ENCODE results near the gene CYP2F1. TPM values are rescaled to one million over a fixed set of nuclear protein-coding genes. Genes with fewer than 3 reads are reported as not detected.
"Not testable (repeated sequence)": the region's sequence is repeated elsewhere in the genome, so short reads cannot be mapped to it uniquely, and the experiment has no call there.

The CYP2F1 gene
- total RNA-seq, 1 donor from 2014 or later = not detected

- Mint-ChIP-seq H3K4me3 (ENCODE audit: low read depth) (no peak overlapping the region), H3K27me3 (ENCODE audit: low read depth) (peaks cover 5% of the 10 kb centered on the region), H3K9me3 (no peaks in the 10 kb centered on the region), H3K4me1 (ENCODE audit: low read depth) (no peaks in the 10 kb centered on the region), H3K36me3 (ENCODE audit: low read depth) (no peaks in the 10 kb centered on the region), H3K27ac (no peak overlapping the region)
- no peak for DNase-seq (ENCODE audit: low spot score)
- intact Hi-C loops (cut with micrococcal nuclease) = no loop called here
These were observed 2.9 kb upstream of the CYP2F1 start for GRCh38 chr19:41111296-41111695.

GRCh38 chr19:41111750-41112295, 2.4 kb upstream of the CYP2F1 start:
- Mint-ChIP-seq H3K36me3 (ENCODE audit: low read depth) (no peaks in the 10 kb centered on the region), H3K27ac (no peak overlapping the region), H3K4me3 (ENCODE audit: low read depth) (no peak overlapping the region), H3K9me3 (no peaks in the 10 kb centered on the region), H3K27me3 (ENCODE audit: low read depth) (peaks cover 5% of the 10 kb centered on the region), H3K4me1 (ENCODE audit: low read depth) (no peaks in the 10 kb centered on the region)
- intact Hi-C loops (cut with micrococcal nuclease) = no loop called here
- DNase-seq (ENCODE audit: low spot score) = no peak

- intact Hi-C loops (cut with micrococcal nuclease) = no loop called here
- DNase-seq (ENCODE audit: low spot score) = no peak
- H3K36me3 Mint-ChIP-seq (ENCODE audit: low read depth) = no peaks in the 10 kb centered on the region
- no peaks in the 10 kb centered on the region for H3K4me1 Mint-ChIP-seq (ENCODE audit: low read depth)
- H3K4me3 Mint-ChIP-seq (ENCODE audit: low read depth) = no peak overlapping the region
- H3K9me3 Mint-ChIP-seq = no peaks in the 10 kb centered on the region
- H3K27ac Mint-ChIP-seq = no peak overlapping the region
- peaks cover 8% of the 10 kb centered on the region for H3K27me3 Mint-ChIP-seq (ENCODE audit: low read depth)
These were observed 1.4 kb upstream of the CYP2F1 start for GRCh38 chr19:41112728-41113290.

- H3K9me3 Mint-ChIP-seq = no peaks in the 10 kb centered on the region
- H3K36me3 Mint-ChIP-seq (ENCODE audit: low read depth) = no peaks in the 10 kb centered on the region
- no peak for DNase-seq (ENCODE audit: low spot score)
- no peak overlapping the region for H3K27ac Mint-ChIP-seq
- no peak overlapping the region for H3K4me3 Mint-ChIP-seq (ENCODE audit: low read depth)
- peaks cover 10% of the 10 kb centered on the region for H3K27me3 Mint-ChIP-seq (ENCODE audit: low read depth)
- H3K4me1 Mint-ChIP-seq (ENCODE audit: low read depth) = peaks cover 6% of the 10 kb centered on the region
- intact Hi-C loops (cut with micrococcal nuclease) = no loop called here
These were observed 2.0 kb downstream of the CYP2F1 start for GRCh38 chr19:41116261-41116660.

GRCh38 chr19:41120929-41121911, 7.0 kb downstream of the CYP2F1 start:
- intact Hi-C loops (cut with micrococcal nuclease); H3K27ac Mint-ChIP-seq; H3K36me3 Mint-ChIP-seq (ENCODE audit: low read depth); H3K4me3 Mint-ChIP-seq (ENCODE audit: low read depth); H3K4me1 Mint-ChIP-seq (ENCODE audit: low read depth); H3K9me3 Mint-ChIP-seq; H3K27me3 Mint-ChIP-seq (ENCODE audit: low read depth): not testable (repeated sequence)
- peak; percentile 73 for DNase-seq (ENCODE audit: low spot score)

- H3K4me3 Mint-ChIP-seq (ENCODE audit: low read depth); DNase-seq (ENCODE audit: low spot score); H3K36me3 Mint-ChIP-seq (ENCODE audit: low read depth); H3K9me3 Mint-ChIP-seq; H3K27me3 Mint-ChIP-seq (ENCODE audit: low read depth); H3K27ac Mint-ChIP-seq; intact Hi-C loops (cut with micrococcal nuclease): not testable (repeated sequence)
- H3K4me1 Mint-ChIP-seq (ENCODE audit: low read depth) = peaks cover 17% of the 10 kb centered on the region
These were observed 8.6 kb downstream of the CYP2F1 start for GRCh38 chr19:41122846-41123245.

GRCh38 chr19:41123716-41124294, 9.6 kb downstream of the CYP2F1 start:
- Mint-ChIP-seq H3K36me3 (ENCODE audit: low read depth) (no peaks in the 10 kb centered on the region), H3K4me3 (ENCODE audit: low read depth) (no peak overlapping the region), H3K27me3 (ENCODE audit: low read depth) (peaks cover 5% of the 10 kb centered on the region), H3K4me1 (ENCODE audit: low read depth) (peaks cover 17% of the 10 kb centered on the region), H3K9me3 (no peaks in the 10 kb centered on the region), H3K27ac (no peak overlapping the region)
- DNase-seq (ENCODE audit: low spot score) = no peak
- intact Hi-C loops (cut with micrococcal nuclease) = no loop called here

GRCh38 chr19:41126765-41127203, 12.6 kb downstream of the CYP2F1 start:
- not testable (repeated sequence) for H3K4me1 Mint-ChIP-seq (ENCODE audit: low read depth); H3K36me3 Mint-ChIP-seq (ENCODE audit: low read depth)

GRCh38 chr19:41127362-41127761, 13.1 kb downstream of the CYP2F1 start:
- DNase-seq (ENCODE audit: low spot score); H3K27ac Mint-ChIP-seq; H3K9me3 Mint-ChIP-seq; H3K4me3 Mint-ChIP-seq (ENCODE audit: low read depth); H3K4me1 Mint-ChIP-seq (ENCODE audit: low read depth); H3K36me3 Mint-ChIP-seq (ENCODE audit: low read depth): not testable (repeated sequence)
- H3K27me3 Mint-ChIP-seq (ENCODE audit: low read depth) = peaks cover 24% of the 10 kb centered on the region
- intact Hi-C loops (cut with micrococcal nuclease) = loop anchor here (2.0 kb wide), 1 partner anchor 17 kb away; no protein-coding TSS in a partner anchor

More at GRCh38 chr19:41126765-41127203, 12.6 kb downstream of the CYP2F1 start:
- not testable (repeated sequence) for H3K9me3 Mint-ChIP-seq; H3K27ac Mint-ChIP-seq; DNase-seq (ENCODE audit: low spot score); H3K4me3 Mint-ChIP-seq (ENCODE audit: low read depth)
- peaks cover 18% of the 10 kb centered on the region for H3K27me3 Mint-ChIP-seq (ENCODE audit: low read depth)
- intact Hi-C loops (cut with micrococcal nuclease) = loop anchor here (2.0 kb wide), 1 partner anchor 18 kb away; no protein-coding TSS in a partner anchor

GRCh38 chr19:41127801-41128300, 13.6 kb downstream of the CYP2F1 start:
- H3K27ac Mint-ChIP-seq, H3K9me3 Mint-ChIP-seq: not testable (repeated sequence)
- peak; percentile 40 for DNase-seq (ENCODE audit: low spot score)

GRCh38 chr19:41128692-41129091, 14.5 kb downstream of the CYP2F1 start:
- H3K36me3 Mint-ChIP-seq (ENCODE audit: low read depth) = no peaks in the 10 kb centered on the region
- H3K9me3 Mint-ChIP-seq = no peaks in the 10 kb centered on the region
- no peak overlapping the region for H3K27ac Mint-ChIP-seq
- intact Hi-C loops (cut with micrococcal nuclease) = no loop called here
- peaks cover 7% of the 10 kb centered on the region for H3K4me1 Mint-ChIP-seq (ENCODE audit: low read depth)
- peaks cover 33% of the 10 kb centered on the region for H3K27me3 Mint-ChIP-seq (ENCODE audit: low read depth)
- no peak overlapping the region for H3K4me3 Mint-ChIP-seq (ENCODE audit: low read depth)
- no peak for DNase-seq (ENCODE audit: low spot score)

More at GRCh38 chr19:41127801-41128300, 13.6 kb downstream of the CYP2F1 start:
- not testable (repeated sequence) for H3K36me3 Mint-ChIP-seq (ENCODE audit: low read depth); H3K4me3 Mint-ChIP-seq (ENCODE audit: low read depth); H3K4me1 Mint-ChIP-seq (ENCODE audit: low read depth)
- intact Hi-C loops (cut with micrococcal nuclease) = loop anchor here (2.0 kb wide), 1 partner anchor 17 kb away; no protein-coding TSS in a partner anchor
- peaks cover 29% of the 10 kb centered on the region for H3K27me3 Mint-ChIP-seq (ENCODE audit: low read depth)

- Mint-ChIP-seq H3K4me1 (ENCODE audit: low read depth) (peaks cover 9% of the 10 kb centered on the region), H3K27me3 (ENCODE audit: low read depth) (peaks cover 41% of the 10 kb centered on the region), H3K36me3 (ENCODE audit: low read depth) (no peaks in the 10 kb centered on the region), H3K4me3 (ENCODE audit: low read depth) (no peak overlapping the region), H3K27ac (no peak overlapping the region), H3K9me3 (no peaks in the 10 kb centered on the region)
- intact Hi-C loops (cut with micrococcal nuclease) = no loop called here
- no peak for DNase-seq (ENCODE audit: low spot score)
These were observed 17.0 kb downstream of the CYP2F1 start for GRCh38 chr19:41131186-41131585.

All from activated T-helper 2 cell treated with anti-CD3 and anti-CD28 coated beads, Interferon-gamma antibody, Interleukin-2, Interleukin-4, amounts not matched to agents 10 μg/mL and 5 μg/mL and 100 μg/mL, durations not matched to agents 14 hours and 24 hours and 36 hours (primary cell).